Loucy (cell line): ENCODE results near the gene ST8SIA1.

Experiments used
- CTCF ChIP-seq: fragments of 200-600 bp; sonication (generic); conservative IDR thresholded peaks from 2 replicates; pipeline ENCODE4 v1.5.1; 2014; ENCODE audit warnings: mild to moderate bottlenecking, antibody characterized with exemption, low read length
- EZH2phosphoT487 ChIP-seq: fragments of 200-600 bp; IDR thresholded peaks from 2 replicates; pipeline ENCODE4 v1.6.1; 2018; ENCODE audit warnings: antibody characterized with exemption, mild to moderate bottlenecking, moderate library complexity, borderline replicate concordance

DNA sequence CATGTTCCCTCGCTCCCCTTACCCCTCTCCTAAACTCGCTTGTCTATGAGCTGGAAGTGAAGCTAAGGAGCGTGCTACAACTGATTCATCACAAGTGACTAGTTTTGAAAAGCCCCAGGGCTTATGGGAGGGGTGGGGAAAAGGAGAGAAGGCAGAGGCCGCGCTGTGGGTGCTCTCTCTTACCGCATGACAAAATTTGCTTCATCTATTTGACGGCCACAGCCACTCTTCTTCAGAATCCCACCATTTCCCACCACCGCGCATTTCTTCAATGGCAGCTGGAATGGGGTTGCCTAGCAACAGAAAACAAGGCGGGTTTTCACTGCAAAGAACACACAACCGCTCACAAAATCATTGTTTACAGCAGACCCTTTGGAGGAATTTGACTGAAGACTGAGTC, 79.4 kb downstream of the ST8SIA1 start:
- no peak for TF ChIP-seq EZH2phosphoT487
- no peak for TF ChIP-seq CTCF
